K562 (cell line): ENCODE data around the gene SLC22A3. TPM values are rescaled to one million over a fixed set of nuclear protein-coding genes. Genes with fewer than 3 reads are reported as not detected.

Experiments
- ATAC-seq: fragments of 200-7000 bp; cut with Tn5 transposase; 3 replicates; pipeline ENCODE4 v1.9.1; 2020; ENCODE audit warnings: moderate library complexity
- BruUV-seq: library from RNA; stranded (reverse); fragments of 400-500 nt; replicated peaks from 2 replicates; lab custom pipeline; 2021; lab: Mats Ljungman, UMichigan
- CTCF ChIA-PET: fragments of 300-600 bp; formaldehyde crosslinking; extraction: SDS; loops from one replicate; lab custom pipeline; 2021; ENCODE audit warnings: low intra/inter-chr PET ratio; lab: Yijun Ruan, JAX
- POLR2A ChIA-PET: fragments of 300-600, 350-650 bp; sonication (Branson Sonifier 250); formaldehyde crosslinking; extraction: SDS; loops from one replicate; lab custom pipeline; 2021; ENCODE audit warnings: antibody characterized with exemption, inconsistent platforms; lab: Yijun Ruan, JAX
- DNase-seq, 4 experiments: peaks; one replicate each; pipeline versions ENCODE4 v3.0.0 to v3.0.0-alpha.2; 2011 to 2018; ENCODE audit warnings: low spot score in 3 of 4, mixed read lengths in 3 of 4; ENCODE audit errors: extremely low read depth in 1 of 4
- FAIRE-seq: peaks from 2 replicates; lab custom pipeline; 2011; peaks lifted over from hg19 to GRCh38; lab: Jason Lieb, UNC
- H2AFZ ChIP-seq: 2 replicates; pipeline ENCODE4 v1.6.0; 2011; ENCODE audit warnings: low read depth, low read length, control low read depth, inconsistent platforms
- H3K27ac ChIP-seq: fragments of 200-600 bp; 3 replicates; pipeline ENCODE4 v1.8.0; 2011; ENCODE audit warnings: low read depth, mild to moderate bottlenecking, control low read depth, inconsistent platforms, low read length, moderate library complexity, mixed read lengths; ENCODE audit errors: extremely low read depth
- H3K27me3 ChIP-seq, 2 experiments: fragments of 300-600 bp in 1 of 2; 2 replicates in 1 of 2; 3 replicates in 1 of 2; pipeline versions ENCODE4 v1.6.0 to v1.8.0; 2011; ENCODE audit warnings: inconsistent platforms in 2 of 2, low read length in 2 of 2, mild to moderate bottlenecking in 1 of 2, mixed read lengths in 1 of 2, moderate library complexity in 1 of 2; ENCODE audit not compliant: control insufficient read depth in 2 of 2, insufficient read depth in 2 of 2
- H3K36me3 ChIP-seq: fragments of 300-600 bp; 3 replicates; pipeline ENCODE4 v1.8.0; 2011; ENCODE audit warnings: mild to moderate bottlenecking, low read length, inconsistent platforms; ENCODE audit not compliant: control insufficient read depth, insufficient read depth
- H3K4me1 ChIP-seq, 2 experiments: fragments of 200-600 bp in 1 of 2; replicated peaks in 1 of 2; 2 replicates in 1 of 2; 3 replicates in 1 of 2; pipeline versions ENCODE4 v1.5.1 to v1.8.0; 2011; ENCODE audit warnings: inconsistent platforms in 2 of 2, low read length in 2 of 2, mild to moderate bottlenecking in 1 of 2, mixed read lengths in 1 of 2, moderate library complexity in 1 of 2; ENCODE audit not compliant: control insufficient read depth in 2 of 2, insufficient read depth in 2 of 2
- H3K4me2 ChIP-seq: 2 replicates; pipeline ENCODE4 v1.6.1; 2011; ENCODE audit warnings: low read length, control low read depth, inconsistent platforms, mixed read lengths; ENCODE audit not compliant: insufficient read depth
- H3K4me3 ChIP-seq: fragments of 200-600 bp; sonication (generic), shearing (Covaris generic); 2 replicates; pipeline ENCODE4 v1.5.1; 2016; ENCODE audit warnings: control low read depth, inconsistent platforms
- H3K79me2 ChIP-seq: fragments of 200-600 bp; 3 replicates; pipeline ENCODE4 v1.8.0; 2011; ENCODE audit warnings: low read length, inconsistent platforms; ENCODE audit not compliant: control insufficient read depth, insufficient read depth
- H3K9ac ChIP-seq, 2 experiments: 2 replicates each; pipeline versions ENCODE4 v1.6.0 to v1.6.1; 2011; ENCODE audit warnings: low read depth in 2 of 2, low read length in 2 of 2, control low read depth in 1 of 2, inconsistent platforms in 1 of 2, mild to moderate bottlenecking in 1 of 2, mixed read lengths in 1 of 2; ENCODE audit not compliant: insufficient read depth in 1 of 2
- H3K9me1 ChIP-seq: one replicate; pipeline ENCODE4 v1.6.0; 2011; ENCODE audit warnings: inconsistent platforms, mild to moderate bottlenecking, low read length, moderate library complexity; ENCODE audit not compliant: control insufficient read depth, insufficient read depth
- H3K9me3 ChIP-seq: replicated peaks from 2 replicates; pipeline ENCODE4 v1.5.1; 2011; ENCODE audit warnings: low read depth, low read length, inconsistent platforms; ENCODE audit not compliant: control insufficient read depth, insufficient read depth
- H4K20me1 ChIP-seq: replicated peaks from 2 replicates; pipeline ENCODE4 v1.6.1; 2011; ENCODE audit warnings: low read length, inconsistent platforms, mixed read lengths; ENCODE audit not compliant: control insufficient read depth, insufficient read depth
- GABPA ChIP-seq: fragments of 200-800 bp; sonication (Bioruptor generic); conservative IDR thresholded peaks from 2 replicates; pipeline ENCODE4 v1.6.1; 2016; ENCODE audit warnings: low read depth, missing genetic modification characterization, missing compliant biosample characterization
- HNRNPL ChIP-seq: fragments of 200-400 bp; formaldehyde crosslinking; IDR thresholded peaks from 2 replicates; pipeline ENCODE4 v1.6.1; 2017; ENCODE audit warnings: low read depth, mild to moderate bottlenecking, low read length
- NFATC3 ChIP-seq: fragments of 450-650 bp; IDR thresholded peaks from 2 replicates; pipeline ENCODE4 v1.6.1; 2017; ENCODE audit warnings: mild to moderate bottlenecking
- NR2C1 ChIP-seq, 2 experiments: fragments of 450-650 bp; IDR thresholded peaks; 2 replicates each; pipeline ENCODE4 v1.6.1; 2017; ENCODE audit warnings: mild to moderate bottlenecking in 2 of 2, antibody characterized with exemption in 1 of 2, inconsistent platforms in 1 of 2, missing compliant biosample characterization in 1 of 2, missing genetic modification characterization in 1 of 2
- PHTF2 ChIP-seq: fragments of 250-450 bp; sonication (Bioruptor Pico); IDR thresholded peaks from 2 replicates; pipeline ENCODE4 v1.5.0; 2021; ENCODE audit warnings: mild to moderate bottlenecking
- PTBP1 ChIP-seq: fragments of 200-400 bp; formaldehyde crosslinking; IDR thresholded peaks from 2 replicates; pipeline ENCODE4 v1.6.1; 2017; ENCODE audit warnings: low read depth, low read length
- RFX1 ChIP-seq: fragments of 450-650 bp; IDR thresholded peaks from 2 replicates; pipeline ENCODE4 v1.6.1; 2016; ENCODE audit warnings: mild to moderate bottlenecking, moderate library complexity
- SPI1 ChIP-seq: IDR thresholded peaks from 2 replicates; pipeline ENCODE4 v1.6.1; 2011; ENCODE audit warnings: low read depth, low read length, control low read depth, borderline replicate concordance
- ZNF764 ChIP-seq: fragments of 250-450 bp; sonication (Bioruptor Pico); IDR thresholded peaks from 2 replicates; pipeline ENCODE4 v1.4.0; 2020; ENCODE audit warnings: low read depth, mild to moderate bottlenecking, moderate library complexity
- WGBS: fragments of 100-300 bp; shearing (Covaris generic); methylation state at CpG from one replicate; pipeline ENCODE4 v1.1.6; 2016; ENCODE audit warnings: low coverage, mixed read lengths; ENCODE audit not compliant: insufficient coverage; ENCODE audit errors: missing lambda C conversion rate; 5-methylcytosine and 5-hydroxymethylcytosine counted together
- in situ Hi-C: fragments of 300-500 bp; cut with MboI; formaldehyde crosslinking; loops from 4 replicates; pipeline ENCODE4 v1.15.0; 2018; ENCODE audit warnings: inconsistent platforms, mixed read lengths
- intact Hi-C: fragments of 100-400 bp; cut with micrococcal nuclease; formaldehyde crosslinking; loops from 2 replicates; pipeline ENCODE4 v1.14.2; 2022
- polyA plus RNA-seq, 8 experiments: library from polyadenylated mRNA; depleted of rRNA in 4 of 8; stranded (reverse) in 5 of 8; unstranded in 3 of 8; fragments of >200 nt; fragmentation: Nextera tagmentation in 2 of 8; fragmentation: Illumina TruSeq in 1 of 8; extraction: Ambion mirVana in 2 of 8; extraction: Trizol in 1 of 8; gene quantifications; 2 replicates each; pipeline versions ENCODE4 v1.2.1 to v1.2.3, GENCODE V29; 2011 to 2014; ENCODE audit warnings: inconsistent platforms in 1 of 8, missing spikeins in 1 of 8
- total RNA-seq, 7 experiments: library from RNA; depleted of rRNA in 6 of 7; stranded (reverse); fragments of >200 nt in 6 of 7; fragmentation: Illumina TruSeq in 2 of 7; extraction: Trizol in 2 of 7; gene quantifications; 2 replicates each; pipeline versions ENCODE4 v1.2.1 to v1.2.3, GENCODE V29; 2011 to 2021; ENCODE audit warnings: low replicate concordance in 1 of 7
- TF ChIP-seq, protein P1 (sequence below): fragments of 250-450 bp; sonication (Bioruptor Pico); IDR thresholded peaks from 2 replicates; pipeline ENCODE4 v1.8.0; 2021; ENCODE audit warnings: mild to moderate bottlenecking, moderate library complexity
- TF ChIP-seq, protein P2 (sequence below): sonication (generic); formaldehyde crosslinking; IDR thresholded peaks from 2 replicates; pipeline ENCODE4 v1.8.0; 2023; ENCODE audit warnings: mild to moderate bottlenecking, missing genetic modification reagents
- TF ChIP-seq, protein P3 (sequence below), 2 experiments: fragments of 450-650 bp in 1 of 2; IDR thresholded peaks; 2 replicates each; pipeline ENCODE4 v1.6.1; 2011 to 2017; ENCODE audit warnings: low read depth in 2 of 2, antibody characterized with exemption in 1 of 2, borderline replicate concordance in 1 of 2, low read length in 1 of 2, mild to moderate bottlenecking in 1 of 2, mixed read lengths in 1 of 2; ENCODE audit not compliant: control insufficient read depth in 1 of 2
- TF ChIP-seq, protein P4 (sequence below): fragments of 450-650 bp; formaldehyde crosslinking; IDR thresholded peaks from 2 replicates; pipeline ENCODE4 v1.4.0; 2020; ENCODE audit warnings: mild to moderate bottlenecking, moderate library complexity
- TF ChIP-seq, protein P5 (sequence below): fragments of 250-450 bp; sonication (Bioruptor Pico); IDR thresholded peaks from 2 replicates; pipeline ENCODE4 v1.8.0; 2021; ENCODE audit warnings: moderate library complexity, mild to moderate bottlenecking, inconsistent platforms

The SLC22A3 gene
- total and polyA plus RNA-seq, 9 of the 15 experiments (the other 6 are each of a cell fraction or from before 2014, with no cell fraction given) = not detected

DNA sequence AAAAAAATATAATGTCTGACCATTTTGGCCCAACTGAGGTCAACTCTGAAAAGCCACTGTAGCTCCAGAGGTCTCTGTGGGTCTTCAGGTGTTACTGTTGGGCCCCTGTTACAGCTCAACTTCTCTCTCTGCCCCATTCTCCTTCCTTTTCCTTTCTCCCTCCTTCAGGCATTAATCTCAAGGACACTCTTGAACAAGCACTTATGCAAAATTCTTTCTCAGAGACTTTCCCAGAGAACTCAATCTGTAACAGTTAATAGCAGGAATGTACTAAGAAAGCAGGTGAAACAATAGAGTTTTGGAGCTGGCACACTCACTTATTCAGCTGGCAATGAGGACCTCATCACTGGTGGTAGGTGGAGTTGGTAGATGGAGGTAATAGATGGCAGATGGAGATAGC, 31.9 kb upstream of the SLC22A3 start (continued):
- no peak for TF ChIP-seq PTBP1
- TF ChIP-seq, protein P1, sequence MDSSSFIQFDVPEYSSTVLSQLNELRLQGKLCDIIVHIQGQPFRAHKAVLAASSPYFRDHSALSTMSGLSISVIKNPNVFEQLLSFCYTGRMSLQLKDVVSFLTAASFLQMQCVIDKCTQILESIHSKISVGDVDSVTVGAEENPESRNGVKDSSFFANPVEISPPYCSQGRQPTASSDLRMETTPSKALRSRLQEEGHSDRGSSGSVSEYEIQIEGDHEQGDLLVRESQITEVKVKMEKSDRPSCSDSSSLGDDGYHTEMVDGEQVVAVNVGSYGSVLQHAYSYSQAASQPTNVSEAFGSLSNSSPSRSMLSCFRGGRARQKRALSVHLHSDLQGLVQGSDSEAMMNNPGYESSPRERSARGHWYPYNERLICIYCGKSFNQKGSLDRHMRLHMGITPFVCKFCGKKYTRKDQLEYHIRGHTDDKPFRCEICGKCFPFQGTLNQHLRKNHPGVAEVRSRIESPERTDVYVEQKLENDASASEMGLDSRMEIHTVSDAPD (CRISPR knock-in tag) = no peak
- no peak for TF ChIP-seq NR2C1 (IDR thresholded peaks at IDR 0.05)
- no peak for TF ChIP-seq NR2C1 (tag; IDR thresholded peaks at IDR 0.05)

DNA sequence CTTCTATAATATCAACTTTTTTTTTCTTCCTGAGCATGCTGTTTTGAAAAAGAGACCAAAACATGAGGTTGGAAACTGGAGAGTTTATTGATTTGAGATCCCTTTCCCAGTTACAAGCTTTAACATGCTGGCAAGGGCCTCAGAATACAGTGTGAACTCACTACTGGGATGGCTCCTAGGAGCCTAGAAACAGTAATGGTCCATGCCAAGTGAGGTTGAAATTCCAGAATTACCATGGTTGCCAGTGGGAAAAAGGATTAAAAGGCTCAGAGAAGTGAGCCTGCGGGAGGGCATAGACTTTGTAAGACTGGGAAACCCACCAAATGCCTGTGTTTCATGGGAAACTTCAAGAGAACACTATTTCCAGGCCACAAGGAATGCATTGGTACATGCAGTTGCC, 28.9 kb upstream of the SLC22A3 start:
- Histone ChIP-seq H4K20me1 (no peaks in the 10 kb centered on the region), H3K9me3 (no peaks in the 10 kb centered on the region), H3K9ac (no peak overlapping the region), H3K4me3 (no peak overlapping the region), H3K27me3 (no peaks in the 10 kb centered on the region), H3K9me1 (no peaks in the 10 kb centered on the region), H3K4me1 (no peaks in the 10 kb centered on the region), H3K4me2 (no peak overlapping the region), H3K79me2 (no peaks in the 10 kb centered on the region), H2AFZ (no peak overlapping the region), H3K36me3 (no peaks in the 10 kb centered on the region), H3K27ac (no peak overlapping the region)
- 0% methylated on average over 1 of the region's 1 CpG for WGBS
- ChIA-PET POLR2A (no interaction called here), CTCF (no interaction called here)
- in situ Hi-C loops = no loop called here
- DNase-seq = no peak
- no peak for ATAC-seq
- intact Hi-C loops = no loop called here
- BruUV-seq = no TSS peak
- FAIRE-seq = no peak
- no peak for TF ChIP-seq NFATC3
- TF ChIP-seq SPI1 = no peak
- TF ChIP-seq, protein P2, sequence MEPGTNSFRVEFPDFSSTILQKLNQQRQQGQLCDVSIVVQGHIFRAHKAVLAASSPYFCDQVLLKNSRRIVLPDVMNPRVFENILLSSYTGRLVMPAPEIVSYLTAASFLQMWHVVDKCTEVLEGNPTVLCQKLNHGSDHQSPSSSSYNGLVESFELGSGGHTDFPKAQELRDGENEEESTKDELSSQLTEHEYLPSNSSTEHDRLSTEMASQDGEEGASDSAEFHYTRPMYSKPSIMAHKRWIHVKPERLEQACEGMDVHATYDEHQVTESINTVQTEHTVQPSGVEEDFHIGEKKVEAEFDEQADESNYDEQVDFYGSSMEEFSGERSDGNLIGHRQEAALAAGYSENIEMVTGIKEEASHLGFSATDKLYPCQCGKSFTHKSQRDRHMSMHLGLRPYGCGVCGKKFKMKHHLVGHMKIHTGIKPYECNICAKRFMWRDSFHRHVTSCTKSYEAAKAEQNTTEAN (CRISPR knock-in tag) = no peak
- TF ChIP-seq, protein P3, sequence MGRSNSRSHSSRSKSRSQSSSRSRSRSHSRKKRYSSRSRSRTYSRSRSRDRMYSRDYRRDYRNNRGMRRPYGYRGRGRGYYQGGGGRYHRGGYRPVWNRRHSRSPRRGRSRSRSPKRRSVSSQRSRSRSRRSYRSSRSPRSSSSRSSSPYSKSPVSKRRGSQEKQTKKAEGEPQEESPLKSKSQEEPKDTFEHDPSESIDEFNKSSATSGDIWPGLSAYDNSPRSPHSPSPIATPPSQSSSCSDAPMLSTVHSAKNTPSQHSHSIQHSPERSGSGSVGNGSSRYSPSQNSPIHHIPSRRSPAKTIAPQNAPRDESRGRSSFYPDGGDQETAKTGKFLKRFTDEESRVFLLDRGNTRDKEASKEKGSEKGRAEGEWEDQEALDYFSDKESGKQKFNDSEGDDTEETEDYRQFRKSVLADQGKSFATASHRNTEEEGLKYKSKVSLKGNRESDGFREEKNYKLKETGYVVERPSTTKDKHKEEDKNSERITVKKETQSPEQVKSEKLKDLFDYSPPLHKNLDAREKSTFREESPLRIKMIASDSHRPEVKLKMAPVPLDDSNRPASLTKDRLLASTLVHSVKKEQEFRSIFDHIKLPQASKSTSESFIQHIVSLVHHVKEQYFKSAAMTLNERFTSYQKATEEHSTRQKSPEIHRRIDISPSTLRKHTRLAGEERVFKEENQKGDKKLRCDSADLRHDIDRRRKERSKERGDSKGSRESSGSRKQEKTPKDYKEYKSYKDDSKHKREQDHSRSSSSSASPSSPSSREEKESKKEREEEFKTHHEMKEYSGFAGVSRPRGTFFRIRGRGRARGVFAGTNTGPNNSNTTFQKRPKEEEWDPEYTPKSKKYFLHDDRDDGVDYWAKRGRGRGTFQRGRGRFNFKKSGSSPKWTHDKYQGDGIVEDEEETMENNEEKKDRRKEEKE (IDR thresholded peaks at IDR 0.05; ENCODE audit: borderline replicate concordance in 1 of 2, control insufficient read depth in 1 of 2, low read depth in 2 of 2, low read length in 1 of 2) = no peak
- TF ChIP-seq PHTF2 (CRISPR knock-in tag) = no peak
- TF ChIP-seq, protein P4, sequence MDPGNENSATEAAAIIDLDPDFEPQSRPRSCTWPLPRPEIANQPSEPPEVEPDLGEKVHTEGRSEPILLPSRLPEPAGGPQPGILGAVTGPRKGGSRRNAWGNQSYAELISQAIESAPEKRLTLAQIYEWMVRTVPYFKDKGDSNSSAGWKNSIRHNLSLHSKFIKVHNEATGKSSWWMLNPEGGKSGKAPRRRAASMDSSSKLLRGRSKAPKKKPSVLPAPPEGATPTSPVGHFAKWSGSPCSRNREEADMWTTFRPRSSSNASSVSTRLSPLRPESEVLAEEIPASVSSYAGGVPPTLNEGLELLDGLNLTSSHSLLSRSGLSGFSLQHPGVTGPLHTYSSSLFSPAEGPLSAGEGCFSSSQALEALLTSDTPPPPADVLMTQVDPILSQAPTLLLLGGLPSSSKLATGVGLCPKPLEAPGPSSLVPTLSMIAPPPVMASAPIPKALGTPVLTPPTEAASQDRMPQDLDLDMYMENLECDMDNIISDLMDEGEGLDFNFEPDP = no peak
- TF ChIP-seq GABPA (tag) = no peak
- no peak for TF ChIP-seq ZNF764
- no peak for TF ChIP-seq HNRNPL
- no peak for TF ChIP-seq RFX1
- TF ChIP-seq, protein P5, sequence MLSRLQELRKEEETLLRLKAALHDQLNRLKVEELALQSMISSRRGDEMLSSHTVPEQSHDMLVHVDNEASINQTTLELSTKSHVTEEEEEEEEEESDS (CRISPR knock-in tag) = no peak
